Measurements from ENCODE around the gene ASNSD1. TPM values are rescaled to one million over a fixed set of nuclear protein-coding genes. Genes with fewer than 3 reads are reported as not detected.
"Not testable (repeated sequence)": the region's sequence is repeated elsewhere in the genome, so short reads cannot be mapped to it uniquely, and the experiment has no call there.

ASNSD1 gene
- total and polyA plus RNA-seq, 2 experiments from 2014 or later, result 38.4 to 49.7 TPM

DNA sequence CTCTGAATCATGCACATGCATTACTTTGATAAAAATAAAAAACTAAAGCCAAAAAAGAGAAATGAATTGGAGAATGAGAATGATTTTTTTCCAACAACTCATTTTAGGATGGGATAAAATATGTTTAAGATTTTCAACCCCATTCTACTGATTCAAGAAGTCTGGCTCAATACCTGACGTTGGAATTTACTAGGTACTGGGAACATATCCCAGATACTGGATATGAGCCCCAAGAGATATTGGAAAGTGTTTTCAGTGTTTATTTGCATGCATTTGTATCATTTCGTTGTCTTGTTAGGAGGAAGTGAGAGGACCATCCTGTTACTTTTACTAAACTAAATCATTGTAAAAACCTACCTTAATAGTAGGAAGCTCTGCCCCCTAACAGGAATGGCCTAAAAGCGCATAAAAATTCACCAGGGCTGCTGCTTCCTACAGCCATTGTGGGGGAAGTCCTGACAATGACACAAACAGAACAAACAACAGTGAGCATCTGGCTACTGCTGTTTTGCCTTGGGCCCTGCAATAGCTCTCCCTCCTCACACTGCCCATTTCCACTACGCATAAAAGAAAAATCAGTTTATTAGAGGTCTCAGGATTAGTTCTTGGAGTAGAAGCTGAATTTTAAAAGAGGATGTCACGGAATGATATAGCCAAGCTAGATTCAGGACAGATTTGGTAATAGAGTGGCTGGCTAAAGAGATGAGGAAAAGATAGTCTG lies 48.4 kb downstream of the ASNSD1 start (continued):
- no peak for TF ChIP-seq NANOG (IDR thresholded peaks at IDR 0.05; ENCODE audit: borderline replicate concordance)
- no peak for TF ChIP-seq ZNF114 (CRISPR knock-in tag; IDR thresholded peaks at IDR 0.05)
- TF ChIP-seq JUNB (IDR thresholded peaks at IDR 0.05; ENCODE audit: unreplicated experiment), result no peak
- TF ChIP-seq EZH2phosphoT487 (IDR thresholded peaks at IDR 0.05; ENCODE audit: unreplicated experiment), result no peak

DNA sequence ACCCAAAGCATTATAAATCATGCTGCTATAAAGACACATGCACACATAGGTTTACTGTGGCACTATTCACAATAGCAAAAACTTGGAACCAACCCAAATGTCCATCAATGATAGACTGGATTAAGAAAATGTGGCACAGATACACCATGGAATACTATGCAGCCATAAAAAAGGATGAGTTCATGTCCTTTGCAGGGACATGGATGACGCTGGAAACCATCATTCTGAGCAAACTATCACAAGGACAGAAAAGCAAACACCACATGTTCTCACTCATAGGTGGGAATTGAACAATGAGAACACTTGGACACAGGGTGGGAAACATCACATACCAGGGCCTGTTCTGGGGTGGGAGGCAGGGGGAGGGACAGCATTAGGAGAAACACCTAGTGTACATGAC lies 56.3 kb downstream of the ASNSD1 start:
- H3K4me2 ChIP-seq; H3K4me3 ChIP-seq; H4K20me1 ChIP-seq (replicated peaks; ENCODE audit: insufficient read depth); H3K4me1 Mint-ChIP-seq; H3K4me3 Mint-ChIP-seq; H3K36me3 ChIP-seq (ENCODE audit: insufficient read depth); H3K27ac Mint-ChIP-seq; H3F3A ChIP-seq (replicated peaks; ENCODE audit: low read depth); H3K9me2 ChIP-seq (ENCODE audit: insufficient read depth); H3K79me2 ChIP-seq (replicated peaks; ENCODE audit: insufficient read depth); H3K27me3 ChIP-seq (ENCODE audit: insufficient read depth); H3K27me3 Mint-ChIP-seq (ENCODE audit: insufficient read depth, low read depth, poor library complexity); DNase-seq (ENCODE audit: low spot score); ATAC-seq; H3K4me1 ChIP-seq (ENCODE audit: insufficient read depth); H2AFZ ChIP-seq; H3K27ac ChIP-seq (ENCODE audit: low read depth): not testable (repeated sequence)
- H3K36me3 Mint-ChIP-seq (ENCODE audit: low read depth), result peaks cover 17% of the 10 kb centered on the region; the same call in 2 of the 3 replicates
- peaks cover 54% of the 10 kb centered on the region for H3K9me3 Mint-ChIP-seq

DNA sequence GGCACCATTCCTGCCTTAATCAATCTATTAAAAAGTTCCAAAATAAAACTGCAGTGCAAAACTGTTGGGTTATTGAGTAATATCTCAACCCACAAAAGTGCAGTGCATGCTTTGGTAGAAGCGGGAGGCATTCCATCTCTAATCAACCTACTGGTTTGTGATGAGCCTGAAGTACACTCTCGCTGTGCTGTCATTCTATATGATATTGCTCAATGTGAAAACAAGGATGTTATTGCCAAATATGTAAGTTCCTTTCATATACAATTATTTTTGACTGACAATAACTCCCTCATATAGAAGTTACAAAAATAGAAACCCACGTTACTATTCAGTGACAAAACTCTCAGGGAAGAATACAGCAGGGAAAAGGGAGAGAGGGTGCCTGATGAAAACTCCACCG lies 58.3 kb downstream of the ASNSD1 start:
- Mint-ChIP-seq H3K36me3 (ENCODE audit: low read depth) (peaks cover 6% of the 10 kb centered on the region; the same call in 1 of the 3 replicates), H3K4me3 (no peak overlapping the region), H3K4me1 (no peaks in the 10 kb centered on the region), H3K9me3 (peaks cover 34% of the 10 kb centered on the region), H3K27me3 (ENCODE audit: insufficient read depth, low read depth, poor library complexity) (no peaks in the 10 kb centered on the region), H3K27ac (no peak overlapping the region)
- no peak for DNase-seq (ENCODE audit: low spot score)
- H3K4me1 ChIP-seq (ENCODE audit: insufficient read depth), result no peaks in the 10 kb centered on the region
- no peak overlapping the region for H2AFZ ChIP-seq
- no peak overlapping the region for H3K4me2 ChIP-seq
- no peaks in the 10 kb centered on the region for H4K20me1 ChIP-seq (replicated peaks; ENCODE audit: insufficient read depth)
- no peak for ATAC-seq
- H3K27ac ChIP-seq (ENCODE audit: low read depth), result no peak overlapping the region
- no peaks in the 10 kb centered on the region for H3F3A ChIP-seq (replicated peaks; ENCODE audit: low read depth)
- no peaks in the 10 kb centered on the region for H3K36me3 ChIP-seq (ENCODE audit: insufficient read depth)
- H3K4me3 ChIP-seq, result no peak overlapping the region
- no peaks in the 10 kb centered on the region for H3K27me3 ChIP-seq (ENCODE audit: insufficient read depth)
- no peaks in the 10 kb centered on the region for H3K79me2 ChIP-seq (replicated peaks; ENCODE audit: insufficient read depth)
- no peaks in the 10 kb centered on the region for H3K9me2 ChIP-seq (ENCODE audit: insufficient read depth)
- no peak for TF ChIP-seq NANOG (IDR thresholded peaks at IDR 0.05; ENCODE audit: borderline replicate concordance)
- TF ChIP-seq, protein P1, sequence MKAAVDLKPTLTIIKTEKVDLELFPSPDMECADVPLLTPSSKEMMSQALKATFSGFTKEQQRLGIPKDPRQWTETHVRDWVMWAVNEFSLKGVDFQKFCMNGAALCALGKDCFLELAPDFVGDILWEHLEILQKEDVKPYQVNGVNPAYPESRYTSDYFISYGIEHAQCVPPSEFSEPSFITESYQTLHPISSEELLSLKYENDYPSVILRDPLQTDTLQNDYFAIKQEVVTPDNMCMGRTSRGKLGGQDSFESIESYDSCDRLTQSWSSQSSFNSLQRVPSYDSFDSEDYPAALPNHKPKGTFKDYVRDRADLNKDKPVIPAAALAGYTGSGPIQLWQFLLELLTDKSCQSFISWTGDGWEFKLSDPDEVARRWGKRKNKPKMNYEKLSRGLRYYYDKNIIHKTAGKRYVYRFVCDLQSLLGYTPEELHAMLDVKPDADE (IDR thresholded peaks at IDR 0.05), result no peak
- no peak for TF ChIP-seq EZH2phosphoT487 (IDR thresholded peaks at IDR 0.05; ENCODE audit: unreplicated experiment)
- TF ChIP-seq, protein P2, sequence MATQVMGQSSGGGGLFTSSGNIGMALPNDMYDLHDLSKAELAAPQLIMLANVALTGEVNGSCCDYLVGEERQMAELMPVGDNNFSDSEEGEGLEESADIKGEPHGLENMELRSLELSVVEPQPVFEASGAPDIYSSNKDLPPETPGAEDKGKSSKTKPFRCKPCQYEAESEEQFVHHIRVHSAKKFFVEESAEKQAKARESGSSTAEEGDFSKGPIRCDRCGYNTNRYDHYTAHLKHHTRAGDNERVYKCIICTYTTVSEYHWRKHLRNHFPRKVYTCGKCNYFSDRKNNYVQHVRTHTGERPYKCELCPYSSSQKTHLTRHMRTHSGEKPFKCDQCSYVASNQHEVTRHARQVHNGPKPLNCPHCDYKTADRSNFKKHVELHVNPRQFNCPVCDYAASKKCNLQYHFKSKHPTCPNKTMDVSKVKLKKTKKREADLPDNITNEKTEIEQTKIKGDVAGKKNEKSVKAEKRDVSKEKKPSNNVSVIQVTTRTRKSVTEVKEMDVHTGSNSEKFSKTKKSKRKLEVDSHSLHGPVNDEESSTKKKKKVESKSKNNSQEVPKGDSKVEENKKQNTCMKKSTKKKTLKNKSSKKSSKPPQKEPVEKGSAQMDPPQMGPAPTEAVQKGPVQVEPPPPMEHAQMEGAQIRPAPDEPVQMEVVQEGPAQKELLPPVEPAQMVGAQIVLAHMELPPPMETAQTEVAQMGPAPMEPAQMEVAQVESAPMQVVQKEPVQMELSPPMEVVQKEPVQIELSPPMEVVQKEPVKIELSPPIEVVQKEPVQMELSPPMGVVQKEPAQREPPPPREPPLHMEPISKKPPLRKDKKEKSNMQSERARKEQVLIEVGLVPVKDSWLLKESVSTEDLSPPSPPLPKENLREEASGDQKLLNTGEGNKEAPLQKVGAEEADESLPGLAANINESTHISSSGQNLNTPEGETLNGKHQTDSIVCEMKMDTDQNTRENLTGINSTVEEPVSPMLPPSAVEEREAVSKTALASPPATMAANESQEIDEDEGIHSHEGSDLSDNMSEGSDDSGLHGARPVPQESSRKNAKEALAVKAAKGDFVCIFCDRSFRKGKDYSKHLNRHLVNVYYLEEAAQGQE (IDR thresholded peaks at IDR 0.05; ENCODE audit: unreplicated experiment), result no peak
- TF ChIP-seq CREB1 (CRISPR knock-in tag; IDR thresholded peaks at IDR 0.05; ENCODE audit: low read depth), result no peak
- no peak for TF ChIP-seq JUNB (IDR thresholded peaks at IDR 0.05; ENCODE audit: unreplicated experiment)
- TF ChIP-seq, protein P3, sequence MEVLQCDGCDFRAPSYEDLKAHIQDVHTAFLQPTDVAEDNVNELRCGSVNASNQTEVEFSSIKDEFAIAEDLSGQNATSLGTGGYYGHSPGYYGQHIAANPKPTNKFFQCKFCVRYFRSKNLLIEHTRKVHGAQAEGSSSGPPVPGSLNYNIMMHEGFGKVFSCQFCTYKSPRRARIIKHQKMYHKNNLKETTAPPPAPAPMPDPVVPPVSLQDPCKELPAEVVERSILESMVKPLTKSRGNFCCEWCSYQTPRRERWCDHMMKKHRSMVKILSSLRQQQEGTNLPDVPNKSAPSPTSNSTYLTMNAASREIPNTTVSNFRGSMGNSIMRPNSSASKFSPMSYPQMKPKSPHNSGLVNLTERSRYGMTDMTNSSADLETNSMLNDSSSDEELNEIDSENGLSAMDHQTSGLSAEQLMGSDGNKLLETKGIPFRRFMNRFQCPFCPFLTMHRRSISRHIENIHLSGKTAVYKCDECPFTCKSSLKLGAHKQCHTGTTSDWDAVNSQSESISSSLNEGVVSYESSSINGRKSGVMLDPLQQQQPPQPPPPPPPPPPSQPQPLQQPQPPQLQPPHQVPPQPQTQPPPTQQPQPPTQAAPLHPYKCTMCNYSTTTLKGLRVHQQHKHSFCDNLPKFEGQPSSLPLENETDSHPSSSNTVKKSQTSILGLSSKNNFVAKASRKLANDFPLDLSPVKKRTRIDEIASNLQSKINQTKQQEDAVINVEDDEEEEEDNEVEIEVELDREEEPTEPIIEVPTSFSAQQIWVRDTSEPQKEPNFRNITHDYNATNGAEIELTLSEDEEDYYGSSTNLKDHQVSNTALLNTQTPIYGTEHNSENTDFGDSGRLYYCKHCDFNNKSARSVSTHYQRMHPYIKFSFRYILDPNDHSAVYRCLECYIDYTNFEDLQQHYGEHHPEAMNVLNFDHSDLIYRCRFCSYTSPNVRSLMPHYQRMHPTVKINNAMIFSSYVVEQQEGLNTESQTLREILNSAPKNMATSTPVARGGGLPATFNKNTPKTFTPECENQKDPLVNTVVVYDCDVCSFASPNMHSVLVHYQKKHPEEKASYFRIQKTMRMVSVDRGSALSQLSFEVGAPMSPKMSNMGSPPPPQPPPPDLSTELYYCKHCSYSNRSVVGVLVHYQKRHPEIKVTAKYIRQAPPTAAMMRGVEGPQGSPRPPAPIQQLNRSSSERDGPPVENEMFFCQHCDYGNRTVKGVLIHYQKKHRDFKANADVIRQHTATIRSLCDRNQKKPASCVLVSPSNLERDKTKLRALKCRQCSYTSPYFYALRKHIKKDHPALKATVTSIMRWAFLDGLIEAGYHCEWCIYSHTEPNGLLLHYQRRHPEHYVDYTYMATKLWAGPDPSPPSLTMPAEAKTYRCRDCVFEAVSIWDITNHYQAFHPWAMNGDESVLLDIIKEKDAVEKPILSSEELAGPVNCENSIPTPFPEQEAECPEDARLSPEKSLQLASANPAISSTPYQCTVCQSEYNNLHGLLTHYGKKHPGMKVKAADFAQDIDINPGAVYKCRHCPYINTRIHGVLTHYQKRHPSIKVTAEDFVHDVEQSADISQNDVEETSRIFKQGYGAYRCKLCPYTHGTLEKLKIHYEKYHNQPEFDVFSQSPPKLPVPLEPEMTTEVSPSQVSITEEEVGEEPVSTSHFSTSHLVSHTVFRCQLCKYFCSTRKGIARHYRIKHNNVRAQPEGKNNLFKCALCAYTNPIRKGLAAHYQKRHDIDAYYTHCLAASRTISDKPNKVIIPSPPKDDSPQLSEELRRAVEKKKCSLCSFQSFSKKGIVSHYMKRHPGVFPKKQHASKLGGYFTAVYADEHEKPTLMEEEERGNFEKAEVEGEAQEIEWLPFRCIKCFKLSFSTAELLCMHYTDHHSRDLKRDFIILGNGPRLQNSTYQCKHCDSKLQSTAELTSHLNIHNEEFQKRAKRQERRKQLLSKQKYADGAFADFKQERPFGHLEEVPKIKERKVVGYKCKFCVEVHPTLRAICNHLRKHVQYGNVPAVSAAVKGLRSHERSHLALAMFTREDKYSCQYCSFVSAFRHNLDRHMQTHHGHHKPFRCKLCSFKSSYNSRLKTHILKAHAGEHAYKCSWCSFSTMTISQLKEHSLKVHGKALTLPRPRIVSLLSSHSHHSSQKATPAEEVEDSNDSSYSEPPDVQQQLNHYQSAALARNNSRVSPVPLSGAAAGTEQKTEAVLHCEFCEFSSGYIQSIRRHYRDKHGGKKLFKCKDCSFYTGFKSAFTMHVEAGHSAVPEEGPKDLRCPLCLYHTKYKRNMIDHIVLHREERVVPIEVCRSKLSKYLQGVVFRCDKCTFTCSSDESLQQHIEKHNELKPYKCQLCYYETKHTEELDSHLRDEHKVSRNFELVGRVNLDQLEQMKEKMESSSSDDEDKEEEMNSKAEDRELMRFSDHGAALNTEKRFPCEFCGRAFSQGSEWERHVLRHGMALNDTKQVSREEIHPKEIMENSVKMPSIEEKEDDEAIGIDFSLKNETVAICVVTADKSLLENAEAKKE (CRISPR knock-in tag; IDR thresholded peaks at IDR 0.05), result no peak

Measured in GM23338 (cell line).